HG03175 (cell line): ENCODE data around the gene RNF212B.

Source experiments
- ATAC-seq: cut with Tn5 transposase; IDR thresholded peaks from one replicate; pipeline ENCODE4 v1.9.1; 2021; ENCODE audit warnings: mild to moderate bottlenecking, moderate library complexity; ENCODE audit not compliant: unreplicated experiment

The RNF212B gene

GRCh38 chr14:23319746-23320583 lies 82.2 kb downstream of the RNF212B start:
- no peak for ATAC-seq

GRCh38 chr14:23320584-23321571 lies 83.1 kb downstream of the RNF212B start, which contains the start of gene PABPN1:
Gene PABPN1 (plus strand): TSS chr14:23321457. CDS start chr14:23321470, 13 bp downstream.
- ATAC-seq = peak; percentile 92

GRCh38 chr14:23321572-23322547 lies 84.1 kb downstream of the RNF212B start:
- ATAC-seq = peak; percentile 7
